ENCODE results near the gene HIVEP3. TPM values are rescaled to one million over a fixed set of nuclear protein-coding genes. Genes with fewer than 3 reads are reported as not detected.

HIVEP3 gene
- total RNA-seq, 5 donors from 2014 or later (not counting 1 experiment from before 2014, with no cell fraction given), result 7.0 to 15.3 (median 8.8) TPM

DNA sequence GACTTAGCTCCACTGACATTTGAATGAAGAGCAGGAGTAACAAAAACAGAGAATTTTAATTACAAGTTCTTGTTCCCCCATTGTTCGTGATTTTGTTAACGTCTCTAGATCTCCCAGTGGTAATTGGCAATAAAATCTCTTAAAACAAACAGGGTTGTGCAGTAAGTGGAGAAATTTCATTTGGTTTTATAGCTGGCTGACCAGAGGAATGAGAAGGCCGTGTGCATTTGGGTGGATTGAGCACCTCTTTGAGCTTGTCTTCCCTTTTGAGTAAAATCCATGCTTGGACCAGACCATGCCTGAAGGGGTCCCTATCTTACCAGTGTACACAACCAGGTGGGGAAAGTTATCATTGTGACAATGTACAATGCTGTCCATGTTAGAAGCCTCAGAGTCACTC, 137.8 kb downstream of the HIVEP3 start:
- peaks cover 0 to 8% (median 3%) of the 10 kb centered on the region in 3 donors for H3K9me3 Mint-ChIP-seq
- WGBS (ENCODE audit: insufficient coverage), result no CpG with 5 or more reads among the region's 3 CpGs
- H3K36me3 Mint-ChIP-seq, result peaks cover 6% of the 10 kb centered on the region
- DNase-seq (no peak), ATAC-seq (replicated peaks in 1 of 4) (no peak)
- POLR2A ChIA-PET, result no interaction called here
- H3K27ac Mint-ChIP-seq, result no peak overlapping the region
- peaks cover 0 to 13% of the 10 kb centered on the region in 2 experiments for H3K4me1 ChIP-seq (ENCODE audit: control insufficient read depth in 1 of 2, extremely low read depth in 1 of 2, insufficient read depth in 2 of 2, low read length in 2 of 2)
- H3K4me3 ChIP-seq (ENCODE audit: control insufficient read depth in 1 of 2, extremely low read depth in 1 of 2, low read length in 1 of 2), result no peak overlapping the region
- H3K4me1 Mint-ChIP-seq, result peaks cover 2 to 22% (median 8%) of the 10 kb centered on the region in 3 donors
- H3K27me3 Mint-ChIP-seq, result no peaks in the 10 kb centered on the region
- no peak overlapping the region for H3K4me3 Mint-ChIP-seq
- H3K27ac ChIP-seq (ENCODE audit: low read length), result no peak overlapping the region
- no peaks in the 10 kb centered on the region for H3K9me3 ChIP-seq
- no peaks in the 10 kb centered on the region for H3K27me3 ChIP-seq (replicated peaks in 1 of 2; ENCODE audit: control insufficient read depth in 2 of 2, extremely low read depth in 1 of 2, insufficient read depth in 2 of 2, low read length in 1 of 2)
- no peaks in the 10 kb centered on the region for H3K36me3 ChIP-seq (ENCODE audit: control insufficient read depth in 2 of 2, extremely low read depth in 1 of 2, insufficient read depth in 1 of 2, low read length in 1 of 2)
- CTCF ChIA-PET, result no interaction called here

DNA sequence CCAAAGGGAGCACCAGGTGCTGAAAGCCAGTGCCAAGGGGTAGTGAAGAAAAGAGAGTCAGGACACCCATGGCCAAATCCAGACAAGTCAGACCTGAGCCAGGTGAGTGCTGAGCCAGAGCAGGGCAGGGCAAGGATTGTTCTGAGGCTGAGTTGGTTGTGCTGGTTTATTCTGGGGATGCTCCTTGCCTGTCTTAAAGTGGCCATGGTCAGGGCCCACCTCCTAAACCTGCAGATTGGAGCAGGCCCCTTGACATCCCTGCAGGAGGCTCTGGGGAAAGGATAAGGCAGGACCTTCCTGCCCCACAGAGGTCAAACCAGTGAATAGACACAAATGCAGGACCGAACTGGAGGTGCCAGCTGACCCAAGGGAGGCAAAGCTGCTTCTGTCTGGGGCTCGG, 138.4 kb downstream of the HIVEP3 start:
- Histone ChIP-seq H3K4me3 (ENCODE audit: control insufficient read depth in 1 of 2, extremely low read depth in 1 of 2, low read length in 1 of 2) (no peak overlapping the region), H3K4me1 (ENCODE audit: control insufficient read depth in 1 of 2, extremely low read depth in 1 of 2, insufficient read depth in 2 of 2, low read length in 2 of 2) (peaks cover 0 to 13% of the 10 kb centered on the region in 2 experiments), H3K9me3 (no peaks in the 10 kb centered on the region), H3K27me3 (replicated peaks in 1 of 2; ENCODE audit: control insufficient read depth in 2 of 2, extremely low read depth in 1 of 2, insufficient read depth in 2 of 2, low read length in 1 of 2) (no peaks in the 10 kb centered on the region), H3K36me3 (ENCODE audit: control insufficient read depth in 2 of 2, extremely low read depth in 1 of 2, insufficient read depth in 1 of 2, low read length in 1 of 2) (no peaks in the 10 kb centered on the region), H3K27ac (ENCODE audit: low read length) (no peak overlapping the region)
- POLR2A ChIA-PET, result no interaction called here
- Mint-ChIP-seq H3K4me3 (no peak overlapping the region), H3K4me1 (peaks cover 2 to 22% (median 8%) of the 10 kb centered on the region in 3 donors), H3K27me3 (no peaks in the 10 kb centered on the region), H3K27ac (no peak overlapping the region), H3K36me3 (peaks cover 6% of the 10 kb centered on the region), H3K9me3 (peaks cover 0 to 8% (median 3%) of the 10 kb centered on the region in 3 donors)
- WGBS (ENCODE audit: insufficient coverage), result no CpG with 5 or more reads among the region's 2 CpGs
- ATAC-seq (replicated peaks in 1 of 4), result no peak
- CTCF ChIA-PET, result no interaction called here
- no peak for DNase-seq

DNA sequence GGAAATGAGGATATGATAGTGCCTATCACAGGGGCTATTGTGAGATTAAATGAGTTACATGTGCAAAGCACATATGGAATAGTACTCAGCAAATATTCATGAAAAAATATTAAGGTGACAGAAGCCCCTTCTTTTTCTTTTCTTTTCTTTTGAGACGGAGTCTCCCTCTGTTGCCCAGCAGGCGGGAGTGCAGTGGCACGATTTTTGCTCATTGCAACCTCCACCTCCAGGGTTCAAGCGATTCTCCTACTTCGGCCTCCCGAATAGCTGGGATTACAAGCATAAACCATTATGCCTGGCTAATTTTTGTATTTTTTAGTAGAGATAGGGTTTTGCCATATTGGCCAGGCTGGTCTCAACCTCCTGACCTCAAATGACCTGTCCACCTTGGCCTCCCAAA, 139.4 kb downstream of the HIVEP3 start:
- Mint-ChIP-seq H3K36me3 (peaks cover 4% of the 10 kb centered on the region), H3K4me1 (peaks cover 2 to 15% (median 5%) of the 10 kb centered on the region in 3 donors), H3K27ac (no peak overlapping the region), H3K9me3 (peaks cover 0 to 2% (median 1%) of the 10 kb centered on the region in 3 donors), H3K27me3 (no peaks in the 10 kb centered on the region), H3K4me3 (no peak overlapping the region)
- H3K27me3 ChIP-seq (replicated peaks in 1 of 2; ENCODE audit: control insufficient read depth in 2 of 2, extremely low read depth in 1 of 2, insufficient read depth in 2 of 2, low read length in 1 of 2), result no peaks in the 10 kb centered on the region
- H3K27ac ChIP-seq (ENCODE audit: low read length), result no peak overlapping the region
- DNase-seq, result no peak
- no peaks in the 10 kb centered on the region for H3K9me3 ChIP-seq
- ChIA-PET POLR2A (no interaction called here), CTCF (no interaction called here)
- H3K36me3 ChIP-seq (ENCODE audit: control insufficient read depth in 2 of 2, extremely low read depth in 1 of 2, insufficient read depth in 1 of 2, low read length in 1 of 2), result no peaks in the 10 kb centered on the region
- H3K4me1 ChIP-seq (ENCODE audit: control insufficient read depth in 1 of 2, extremely low read depth in 1 of 2, insufficient read depth in 2 of 2, low read length in 2 of 2), result peaks cover 0 to 13% of the 10 kb centered on the region in 2 experiments
- 94% methylated on average over 3 of the region's 6 CpGs for WGBS (ENCODE audit: insufficient coverage)
- no peak for ATAC-seq (replicated peaks in 1 of 4)
- no peak overlapping the region for H3K4me3 ChIP-seq (ENCODE audit: control insufficient read depth in 1 of 2, extremely low read depth in 1 of 2, low read length in 1 of 2)

- Mint-ChIP-seq H3K9me3 (no peaks in the 10 kb centered on the region), H3K4me3 (no peak overlapping the region), H3K27ac (no peak overlapping the region), H3K36me3 (no peaks in the 10 kb centered on the region), H3K4me1 (peaks cover 0 to 15% (median 1%) of the 10 kb centered on the region in 3 donors), H3K27me3 (no peaks in the 10 kb centered on the region)
- 100% methylated on average over 5 of the region's 10 CpGs for WGBS (ENCODE audit: insufficient coverage)
- ATAC-seq (replicated peaks in 1 of 4), result no peak
- Histone ChIP-seq H3K27ac (ENCODE audit: low read length) (no peak overlapping the region), H3K36me3 (ENCODE audit: control insufficient read depth in 2 of 2, extremely low read depth in 1 of 2, insufficient read depth in 1 of 2, low read length in 1 of 2) (no peaks in the 10 kb centered on the region), H3K27me3 (replicated peaks in 1 of 2; ENCODE audit: control insufficient read depth in 2 of 2, extremely low read depth in 1 of 2, insufficient read depth in 2 of 2, low read length in 1 of 2) (no peaks in the 10 kb centered on the region), H3K9me3 (no peaks in the 10 kb centered on the region), H3K4me3 (ENCODE audit: control insufficient read depth in 1 of 2, extremely low read depth in 1 of 2, low read length in 1 of 2) (no peak overlapping the region), H3K4me1 (ENCODE audit: control insufficient read depth in 1 of 2, extremely low read depth in 1 of 2, insufficient read depth in 2 of 2, low read length in 2 of 2) (peaks cover 0 to 1% of the 10 kb centered on the region in 2 experiments)
- DNase-seq, result no peak
- ChIA-PET CTCF (interaction anchor here in 1 of 2 donors (0.5 kb wide), 1 partner anchor 195 kb away, joined by 4 read pairs; no protein-coding TSS in a partner anchor), POLR2A (interaction anchor here in 1 of 2 donors (0.6 kb wide), 1 partner anchor 772 kb away, joined by 3 read pairs; no protein-coding TSS in a partner anchor)
Measured at GRCh38 chr1:41777695-41778094, 141.0 kb downstream of the HIVEP3 start.

GRCh38 chr1:41776891-41777441, 141.8 kb downstream of the HIVEP3 start:
- ATAC-seq (replicated peaks in 1 of 4) (no peak), DNase-seq (no peak)
- no peaks in the 10 kb centered on the region for H3K27me3 ChIP-seq (replicated peaks in 1 of 2; ENCODE audit: control insufficient read depth in 2 of 2, extremely low read depth in 1 of 2, insufficient read depth in 2 of 2, low read length in 1 of 2)
- Mint-ChIP-seq H3K27me3 (no peaks in the 10 kb centered on the region), H3K9me3 (no peaks in the 10 kb centered on the region), H3K36me3 (no peaks in the 10 kb centered on the region), H3K27ac (no peak overlapping the region), H3K4me1 (peaks cover 0 to 12% (median 0%) of the 10 kb centered on the region in 3 donors), H3K4me3 (no peak overlapping the region)
- CTCF ChIA-PET, result interaction anchor here in 1 of 2 donors (0.5 kb wide), 1 partner anchor 196 kb away, joined by 4 read pairs; no protein-coding TSS in a partner anchor
- POLR2A ChIA-PET, result no interaction called here
- no peaks in the 10 kb centered on the region for H3K4me1 ChIP-seq (ENCODE audit: control insufficient read depth in 1 of 2, extremely low read depth in 1 of 2, insufficient read depth in 2 of 2, low read length in 2 of 2)
- no peaks in the 10 kb centered on the region for H3K36me3 ChIP-seq (ENCODE audit: control insufficient read depth in 2 of 2, extremely low read depth in 1 of 2, insufficient read depth in 1 of 2, low read length in 1 of 2)
- 92% methylated on average over 8 of the region's 8 CpGs for WGBS (ENCODE audit: insufficient coverage)
- no peak overlapping the region for H3K27ac ChIP-seq (ENCODE audit: low read length)
- H3K4me3 ChIP-seq (ENCODE audit: control insufficient read depth in 1 of 2, extremely low read depth in 1 of 2, low read length in 1 of 2), result no peak overlapping the region
- H3K9me3 ChIP-seq, result no peaks in the 10 kb centered on the region

- no peaks in the 10 kb centered on the region for H3K4me1 ChIP-seq (ENCODE audit: control insufficient read depth in 1 of 2, extremely low read depth in 1 of 2, insufficient read depth in 2 of 2, low read length in 2 of 2)
- H3K36me3 Mint-ChIP-seq, result no peaks in the 10 kb centered on the region
- CTCF ChIA-PET, result interaction anchor here in 1 of 2 donors (0.6 kb wide), 1 partner anchor 27 kb away, joined by 3 read pairs; no protein-coding TSS in a partner anchor
- H3K4me1 Mint-ChIP-seq, result peaks cover 0 to 3% (median 0%) of the 10 kb centered on the region in 3 donors
- WGBS (ENCODE audit: insufficient coverage), result 82% methylated on average over 5 of the region's 6 CpGs
- ATAC-seq (replicated peaks in 1 of 4) (no peak), DNase-seq (no peak)
- no peaks in the 10 kb centered on the region for H3K27me3 Mint-ChIP-seq
- H3K9me3 Mint-ChIP-seq, result no peaks in the 10 kb centered on the region
- no peaks in the 10 kb centered on the region for H3K27me3 ChIP-seq (replicated peaks in 1 of 2; ENCODE audit: control insufficient read depth in 2 of 2, extremely low read depth in 1 of 2, insufficient read depth in 2 of 2, low read length in 1 of 2)
- no peak overlapping the region for H3K4me3 ChIP-seq (ENCODE audit: control insufficient read depth in 1 of 2, extremely low read depth in 1 of 2, low read length in 1 of 2)
- no peak overlapping the region for H3K4me3 Mint-ChIP-seq
- H3K27ac Mint-ChIP-seq, result no peak overlapping the region
- no peak overlapping the region for H3K27ac ChIP-seq (ENCODE audit: low read length)
- H3K36me3 ChIP-seq (ENCODE audit: control insufficient read depth in 2 of 2, extremely low read depth in 1 of 2, insufficient read depth in 1 of 2, low read length in 1 of 2), result no peaks in the 10 kb centered on the region
- no peaks in the 10 kb centered on the region for H3K9me3 ChIP-seq
- POLR2A ChIA-PET, result no interaction called here
Measured at GRCh38 chr1:41775956-41776585, 142.7 kb downstream of the HIVEP3 start.

Measured in T-cell (primary cell).